Esophagus squamous epithelium (tissue), 5 donors: ENCODE results near the gene EPB41L2. TPM values are rescaled to one million over a fixed set of nuclear protein-coding genes. Genes with fewer than 3 reads are reported as not detected.

ENCODE experiments used
- DNase-seq: peaks from one replicate; lab custom pipeline; 2025; lab: John Stamatoyannopoulos, UW
- H3K27ac ChIP-seq, 4 donors: fragments of 200-600 bp; sonication (generic); one replicate each; pipeline ENCODE4 v1.5.1; 2016 to 2019; ENCODE audit warnings: mild to moderate bottlenecking in 1 of 4
- H3K27me3 ChIP-seq, 4 donors: fragments of 200-600 bp; sonication (generic); 1 replicate in 3 of 4; 2 replicates in 1 of 4; pipeline versions ENCODE4 v1.5.1 to v1.6.0; 2017 to 2021; ENCODE audit warnings: antibody characterized with exemption in 1 of 4
- H3K36me3 ChIP-seq, 3 donors: fragments of 200-600 bp; sonication (generic); one replicate each; pipeline ENCODE4 v1.5.1; 2016 to 2019
- H3K4me1 ChIP-seq, 3 donors: fragments of 200-600 bp; sonication (generic); one replicate each; pipeline ENCODE4 v1.5.1; 2017 to 2019
- H3K4me3 ChIP-seq, 4 donors: fragments of 200-600 bp; sonication (generic); 1 replicate in 3 of 4; 2 replicates in 1 of 4; pipeline ENCODE4 v1.5.1; 2016 to 2019; ENCODE audit warnings: mild to moderate bottlenecking in 2 of 4, moderate library complexity in 1 of 4
- H3K9me3 ChIP-seq, 3 donors: fragments of 200-600 bp; sonication (generic); one replicate each; pipeline ENCODE4 v1.5.1; 2016 to 2019
- POLR2A ChIP-seq, 4 donors: fragments of 450-650 bp; IDR thresholded peaks; one replicate each; pipeline ENCODE4 v1.6.1; 2017; ENCODE audit warnings: antibody characterized with exemption in 4 of 4, mild to moderate bottlenecking in 4 of 4, moderate library complexity in 3 of 4
- WGBS, 2 donors: methylation state at CpG; one replicate each; pipeline ENCODE4 v1.1.5; 2018; 5-methylcytosine and 5-hydroxymethylcytosine counted together
- intact Hi-C: fragments of 100-400 bp; cut with DNase I; formaldehyde crosslinking; loops from one replicate; pipeline ENCODE4 v1.15.0; 2022
- total RNA-seq, 4 donors: library from RNA; depleted of rRNA; stranded (reverse); fragments of >200 nt; gene quantifications; one replicate each; pipeline ENCODE4 v1.1.0, GENCODE V29; 2016
- TF ChIP-seq, protein P1 (sequence below), 6 experiments: fragments of 450-650 bp in 4 of 6; fragments of 200-600 bp in 2 of 6; sonication (generic) in 2 of 6; IDR thresholded peaks; one replicate each; pipeline ENCODE4 v1.5.1; 2016 to 2019; ENCODE audit warnings: antibody characterized with exemption in 6 of 6, mild to moderate bottlenecking in 4 of 6, moderate library complexity in 4 of 6
- donor health status: DM: yes; HTN: yes; CAD: no.

The EPB41L2 gene
- total RNA-seq, 4 donors from 2014 or later = 6.2 to 58.0 (median 14.9) TPM

DNA sequence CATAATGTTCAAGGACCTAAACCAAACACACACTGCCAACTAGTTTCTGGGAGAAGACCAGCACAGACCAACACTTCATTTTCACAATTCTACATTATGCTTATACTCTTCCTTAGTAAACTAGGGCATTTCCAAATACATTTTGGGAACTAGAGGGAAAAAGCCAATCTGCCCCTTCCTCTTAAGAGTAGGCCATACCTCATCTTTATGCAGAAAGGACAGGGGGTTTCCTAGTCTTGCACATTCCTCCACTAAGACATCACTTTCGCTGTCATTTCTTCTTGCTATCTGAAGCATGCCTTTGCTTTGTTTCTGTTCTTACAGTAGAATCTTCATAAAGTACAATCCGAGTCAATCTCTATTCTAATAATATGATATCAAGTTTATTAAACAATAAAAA, 130.1 kb downstream of the EPB41L2 start:
- H3K4me1 ChIP-seq = peaks cover 0 to 26% (median 0%) of the 10 kb centered on the region in 3 donors
- TF ChIP-seq, protein P1, sequence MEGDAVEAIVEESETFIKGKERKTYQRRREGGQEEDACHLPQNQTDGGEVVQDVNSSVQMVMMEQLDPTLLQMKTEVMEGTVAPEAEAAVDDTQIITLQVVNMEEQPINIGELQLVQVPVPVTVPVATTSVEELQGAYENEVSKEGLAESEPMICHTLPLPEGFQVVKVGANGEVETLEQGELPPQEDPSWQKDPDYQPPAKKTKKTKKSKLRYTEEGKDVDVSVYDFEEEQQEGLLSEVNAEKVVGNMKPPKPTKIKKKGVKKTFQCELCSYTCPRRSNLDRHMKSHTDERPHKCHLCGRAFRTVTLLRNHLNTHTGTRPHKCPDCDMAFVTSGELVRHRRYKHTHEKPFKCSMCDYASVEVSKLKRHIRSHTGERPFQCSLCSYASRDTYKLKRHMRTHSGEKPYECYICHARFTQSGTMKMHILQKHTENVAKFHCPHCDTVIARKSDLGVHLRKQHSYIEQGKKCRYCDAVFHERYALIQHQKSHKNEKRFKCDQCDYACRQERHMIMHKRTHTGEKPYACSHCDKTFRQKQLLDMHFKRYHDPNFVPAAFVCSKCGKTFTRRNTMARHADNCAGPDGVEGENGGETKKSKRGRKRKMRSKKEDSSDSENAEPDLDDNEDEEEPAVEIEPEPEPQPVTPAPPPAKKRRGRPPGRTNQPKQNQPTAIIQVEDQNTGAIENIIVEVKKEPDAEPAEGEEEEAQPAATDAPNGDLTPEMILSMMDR (IDR thresholded peaks at IDR 0.05) = no peak
- TF ChIP-seq POLR2A (IDR thresholded peaks at IDR 0.05) = no peak
- H3K36me3 ChIP-seq = no peaks in the 10 kb centered on the region
- DNase-seq = no peak
- peak overlapping the region in 2 of 4 donors; percentile 6 to 14 for H3K27ac ChIP-seq
- WGBS, 2 donors = 68 to 75% methylated on average over 2 of the region's 2 CpGs
- H3K9me3 ChIP-seq = no peaks in the 10 kb centered on the region
- no peak overlapping the region for H3K4me3 ChIP-seq
- H3K27me3 ChIP-seq = no peaks in the 10 kb centered on the region
- intact Hi-C loops = no loop called here

DNA sequence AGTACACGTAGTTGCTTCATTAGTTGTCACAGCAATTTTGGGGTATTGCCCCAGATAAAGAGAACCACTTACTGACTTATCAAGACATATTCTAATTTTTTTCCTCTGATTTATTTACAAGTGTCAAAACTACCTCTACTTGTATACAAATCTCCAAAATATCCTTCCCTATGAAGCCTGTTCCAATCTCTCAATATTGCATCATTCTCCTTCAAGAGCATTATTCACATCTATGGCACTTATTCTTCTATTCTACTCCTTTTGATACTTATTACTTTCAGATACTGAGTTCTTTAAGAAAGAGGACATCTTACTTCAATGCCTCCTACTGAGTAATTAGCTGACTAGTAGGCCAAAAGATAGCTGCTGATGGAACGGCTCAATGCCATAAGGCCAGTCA, 130.6 kb downstream of the EPB41L2 start:
- intact Hi-C loops = no loop called here
- Histone ChIP-seq H3K4me1 (peaks cover 0 to 26% (median 0%) of the 10 kb centered on the region in 3 donors), H3K27me3 (no peaks in the 10 kb centered on the region), H3K27ac (peak overlapping the region in 2 of 4 donors; percentile 6 to 14), H3K4me3 (no peak overlapping the region), H3K9me3 (no peaks in the 10 kb centered on the region), H3K36me3 (no peaks in the 10 kb centered on the region)
- 71 to 89% methylated on average over 2 of the region's 2 CpGs for WGBS, 2 donors
- DNase-seq = no peak
- TF ChIP-seq, protein P1 (IDR thresholded peaks at IDR 0.05) = no peak
- no peak for TF ChIP-seq POLR2A (IDR thresholded peaks at IDR 0.05)

DNA sequence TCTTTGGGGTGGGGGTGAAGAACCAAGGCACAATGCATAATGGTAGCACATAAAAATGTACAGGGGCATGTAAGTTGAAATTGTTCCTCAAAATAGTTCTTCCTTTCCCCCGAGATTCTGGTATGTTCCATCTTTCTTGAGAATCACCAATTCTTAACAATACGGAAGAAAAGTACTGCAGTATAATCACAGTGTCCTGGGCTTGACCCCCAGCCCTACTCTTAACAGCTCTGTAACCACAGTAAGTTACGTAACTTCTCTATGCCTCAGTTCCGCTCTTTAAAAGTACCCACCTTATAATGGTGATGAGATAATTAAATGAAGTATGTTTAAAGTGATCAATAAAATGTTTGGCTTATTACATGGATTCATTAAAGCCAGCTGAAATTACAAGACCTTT, 131.4 kb downstream of the EPB41L2 start:
- Histone ChIP-seq H3K27me3 (no peaks in the 10 kb centered on the region), H3K9me3 (no peaks in the 10 kb centered on the region)
- 82 to 87% methylated on average over 4 of the region's 4 CpGs for WGBS, 2 donors

DNA sequence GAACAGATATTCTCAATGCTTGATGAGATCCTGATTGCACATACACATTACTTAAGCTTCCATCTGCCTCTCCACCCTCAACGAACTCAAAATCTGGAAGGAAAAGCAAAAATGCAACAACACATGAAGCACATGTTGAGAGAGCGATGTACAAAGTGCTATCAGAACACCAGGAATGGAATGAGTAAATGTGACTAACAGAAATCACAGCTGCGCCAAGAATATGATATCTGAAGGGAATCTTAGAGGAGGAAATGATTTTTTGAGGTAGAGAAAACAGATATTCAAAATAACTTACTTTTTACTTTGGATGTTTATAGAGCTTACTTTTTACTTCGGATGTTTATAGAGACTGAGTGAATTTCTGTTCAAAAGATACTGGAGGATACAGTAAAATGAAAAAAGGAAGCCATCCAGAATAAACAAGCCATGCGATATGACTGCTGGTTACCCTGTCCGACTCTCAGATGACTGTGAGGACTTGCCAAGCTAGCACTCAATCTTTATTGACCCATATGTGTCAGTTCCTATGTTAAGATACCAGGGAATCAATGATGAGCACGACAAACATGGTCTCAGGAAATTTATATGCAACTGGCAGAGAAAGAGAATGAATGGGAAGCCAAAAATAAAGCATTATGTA, 133.9 kb downstream of the EPB41L2 start:
- peak overlapping the region in 2 of 4 donors; percentile 27 to 42 for H3K27ac ChIP-seq
- H3K4me3 ChIP-seq = no peak overlapping the region
- no peak for TF ChIP-seq POLR2A (IDR thresholded peaks at IDR 0.05)
- TF ChIP-seq, protein P1 (IDR thresholded peaks at IDR 0.05) = no peak
- H3K9me3 ChIP-seq = no peaks in the 10 kb centered on the region
- DNase-seq = no peak
- peaks cover 0 to 22% (median 0%) of the 10 kb centered on the region in 3 donors for H3K4me1 ChIP-seq
- intact Hi-C loops = no loop called here
- WGBS, 2 donors = 66 to 67% methylated on average over 7 of the region's 7 CpGs
- H3K27me3 ChIP-seq = no peaks in the 10 kb centered on the region
- peaks cover 0 to 6% (median 0%) of the 10 kb centered on the region in 3 donors for H3K36me3 ChIP-seq

More for the DNA sequence above, 131.4 kb downstream of the EPB41L2 start:
- no peak for DNase-seq
- Histone ChIP-seq H3K4me1 (peaks cover 0 to 26% (median 0%) of the 10 kb centered on the region in 3 donors), H3K36me3 (no peaks in the 10 kb centered on the region), H3K27ac (no peak overlapping the region), H3K4me3 (no peak overlapping the region)
- no peak for TF ChIP-seq POLR2A (IDR thresholded peaks at IDR 0.05)
- TF ChIP-seq, protein P1 (IDR thresholded peaks at IDR 0.05) = no peak
- intact Hi-C loops = no loop called here

DNA sequence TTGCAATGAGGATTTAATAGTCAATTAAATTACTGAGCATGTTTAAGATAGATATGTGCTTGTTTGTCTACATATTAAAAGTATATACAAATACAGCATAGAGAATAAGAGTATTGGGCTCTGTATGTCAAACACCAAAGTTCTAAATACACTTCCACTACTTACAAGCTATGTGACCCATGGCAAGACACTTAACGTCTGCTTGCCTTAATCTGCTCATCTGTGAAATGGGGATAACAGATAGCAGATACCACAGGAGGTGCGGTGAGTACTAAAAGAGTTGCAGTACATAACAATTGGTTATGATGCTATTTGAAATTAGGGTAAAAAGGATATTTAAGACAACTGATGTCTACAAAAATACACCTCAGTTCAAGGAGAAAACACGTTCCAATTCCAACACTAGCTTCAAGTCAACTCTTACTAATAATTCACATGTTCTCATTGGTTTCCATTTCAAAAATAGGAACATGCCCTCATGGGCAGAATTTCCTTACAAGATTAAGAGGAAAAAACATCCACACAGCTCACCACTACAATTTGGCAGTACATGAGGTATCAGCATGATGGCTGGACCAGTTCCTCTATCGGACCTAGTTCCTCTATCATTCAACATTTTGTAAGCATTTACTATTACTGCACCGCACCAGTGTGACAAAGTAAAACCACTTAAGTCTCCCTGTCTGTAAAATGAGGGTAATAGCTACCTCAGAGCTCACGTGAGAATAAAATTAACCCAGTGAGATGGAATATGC, 134.7 kb downstream of the EPB41L2 start:
- intact Hi-C loops = no loop called here
- 79 to 90% methylated on average over 5 to 6 of the region's 6 CpGs for WGBS, 2 donors
- DNase-seq = no peak
- Histone ChIP-seq H3K36me3 (peaks cover 0 to 11% (median 0%) of the 10 kb centered on the region in 3 donors), H3K27ac (peak overlapping the region in 2 of 4 donors; percentile 27 to 42), H3K4me3 (no peak overlapping the region), H3K9me3 (no peaks in the 10 kb centered on the region), H3K4me1 (peaks cover 0 to 15% (median 0%) of the 10 kb centered on the region in 3 donors), H3K27me3 (no peaks in the 10 kb centered on the region)
- TF ChIP-seq POLR2A (IDR thresholded peaks at IDR 0.05) = no peak
- TF ChIP-seq, protein P1 (IDR thresholded peaks at IDR 0.05) = no peak
